Activated T-helper 9 cell treated with anti-CD3 and anti-CD28 coated beads, Interleukin-2, amount 50 U/mL, for 16 hours (primary cell): ENCODE results near the gene SF3B4.

Source experiments
- DNase-seq: peaks from one replicate; pipeline ENCODE4 v3.0.0-alpha.2; 2020; ENCODE audit warnings: low read depth

SF3B4 gene

GRCh38 chr1:149933208-149933607, 5.6 kb upstream of the SF3B4 start:
- DNase-seq: no peak

DNA sequence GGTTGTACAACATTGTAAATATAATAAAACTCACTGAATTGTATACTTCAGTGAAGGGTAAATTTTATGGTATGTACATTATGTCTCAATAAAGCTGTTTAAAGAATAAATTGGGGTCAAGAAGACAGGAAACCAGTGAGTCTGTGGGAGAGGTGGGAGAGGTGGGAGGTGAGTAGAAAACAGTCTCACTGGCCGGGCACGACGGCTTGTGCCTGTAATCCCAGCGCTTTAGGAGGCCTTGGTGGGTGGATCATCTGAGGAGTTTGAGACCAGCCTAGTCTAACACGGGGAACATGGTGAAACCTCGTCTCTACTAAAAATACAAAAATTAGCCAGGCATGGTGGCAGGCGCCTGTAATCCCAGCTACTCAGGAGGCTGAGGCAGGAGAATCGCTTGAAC, 4.9 kb upstream of the SF3B4 start:
- no peak for DNase-seq

DNA sequence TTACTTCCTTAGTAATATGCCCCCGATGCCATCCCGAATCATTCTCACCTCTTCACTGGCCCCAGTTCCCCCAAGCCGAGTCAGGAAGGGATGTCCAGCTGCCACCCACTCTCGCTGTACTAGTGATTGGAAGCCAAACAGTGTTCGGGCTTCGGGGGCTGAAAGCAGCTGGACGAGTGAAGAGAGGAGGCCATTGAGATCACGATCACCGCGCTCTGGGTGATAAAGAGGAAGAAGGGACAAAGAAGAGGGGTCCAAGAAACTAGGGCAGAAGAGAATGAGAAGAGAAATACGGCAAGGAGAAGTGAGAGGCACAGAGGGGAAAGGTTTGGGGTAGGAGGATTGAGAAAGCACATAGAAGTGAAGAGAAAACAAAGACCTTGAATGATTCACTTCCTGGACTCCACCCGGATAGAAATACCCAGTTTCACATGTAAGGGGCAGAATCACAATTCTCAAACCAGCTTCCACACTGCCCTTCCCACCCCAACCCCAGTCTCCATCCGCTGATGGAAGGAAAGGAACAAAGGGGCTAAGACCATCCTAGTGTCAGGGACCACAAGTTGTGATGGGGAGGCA, 3.7 kb upstream of the SF3B4 start:
- no peak for DNase-seq

DNA sequence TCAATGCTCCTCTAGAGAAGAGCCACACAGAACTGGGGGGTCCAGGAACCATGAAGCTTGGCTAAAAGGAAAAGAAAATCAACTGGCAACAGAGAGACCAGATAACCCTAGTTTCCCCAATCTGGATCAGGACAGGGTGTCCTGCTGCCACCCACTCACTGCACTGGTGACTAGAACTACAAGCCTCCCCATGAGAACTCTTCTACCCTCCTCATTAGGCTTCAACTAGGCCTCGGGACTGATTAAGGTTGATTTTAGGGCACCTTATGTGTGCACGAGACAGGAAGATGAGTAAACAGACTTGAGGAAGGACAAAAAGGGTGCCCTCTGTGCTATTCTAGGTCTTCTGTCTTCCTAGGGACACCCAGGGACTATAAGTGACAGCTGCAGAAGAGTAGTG, 2.3 kb upstream of the SF3B4 start:
- no peak for DNase-seq

DNA sequence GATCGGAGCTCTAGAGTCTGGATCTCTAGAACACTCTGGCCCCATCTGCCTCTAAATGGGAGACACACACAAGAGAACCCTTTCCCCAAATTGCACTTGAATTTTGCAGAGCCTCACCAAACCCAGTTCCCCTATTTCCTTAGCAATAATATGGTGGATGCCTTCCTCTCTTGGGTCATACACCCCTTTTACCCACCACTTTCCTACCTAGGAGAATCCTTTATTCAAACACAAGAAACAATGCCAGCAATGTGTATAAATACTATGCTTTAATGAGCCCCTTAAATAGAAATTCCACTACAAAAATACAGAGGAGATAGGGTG, 760 bp upstream of the SF3B4 start:
- no peak for DNase-seq

- no peak for DNase-seq
Measured at GRCh38 chr1:149927056-149927562, 494 bp downstream of the SF3B4 start.

- no peak for DNase-seq
Measured at GRCh38 chr1:149926296-149926695, 1.3 kb downstream of the SF3B4 start.

GRCh38 chr1:149925751-149926150, 1.9 kb downstream of the SF3B4 start:
- no peak for DNase-seq

- no peak for DNase-seq
Measured at GRCh38 chr1:149925345-149925744, 2.3 kb downstream of the SF3B4 start.

- DNase-seq: no peak
Measured at GRCh38 chr1:149923626-149924025, 4.0 kb downstream of the SF3B4 start.

GRCh38 chr1:149917571-149918144, 9.9 kb downstream of the SF3B4 start, which contains the start of gene SV2A:
Gene SV2A, minus strand, starts transcription at chr1:149917844. Its CDS starts 4,004 bp downstream, at chr1:149913840.
- DNase-seq: peak; percentile 24

- DNase-seq: no peak
Measured at GRCh38 chr1:149916898-149917252, 10.7 kb downstream of the SF3B4 start.

- no peak for DNase-seq
Measured at GRCh38 chr1:149916193-149916897, 11.3 kb downstream of the SF3B4 start.

DNA sequence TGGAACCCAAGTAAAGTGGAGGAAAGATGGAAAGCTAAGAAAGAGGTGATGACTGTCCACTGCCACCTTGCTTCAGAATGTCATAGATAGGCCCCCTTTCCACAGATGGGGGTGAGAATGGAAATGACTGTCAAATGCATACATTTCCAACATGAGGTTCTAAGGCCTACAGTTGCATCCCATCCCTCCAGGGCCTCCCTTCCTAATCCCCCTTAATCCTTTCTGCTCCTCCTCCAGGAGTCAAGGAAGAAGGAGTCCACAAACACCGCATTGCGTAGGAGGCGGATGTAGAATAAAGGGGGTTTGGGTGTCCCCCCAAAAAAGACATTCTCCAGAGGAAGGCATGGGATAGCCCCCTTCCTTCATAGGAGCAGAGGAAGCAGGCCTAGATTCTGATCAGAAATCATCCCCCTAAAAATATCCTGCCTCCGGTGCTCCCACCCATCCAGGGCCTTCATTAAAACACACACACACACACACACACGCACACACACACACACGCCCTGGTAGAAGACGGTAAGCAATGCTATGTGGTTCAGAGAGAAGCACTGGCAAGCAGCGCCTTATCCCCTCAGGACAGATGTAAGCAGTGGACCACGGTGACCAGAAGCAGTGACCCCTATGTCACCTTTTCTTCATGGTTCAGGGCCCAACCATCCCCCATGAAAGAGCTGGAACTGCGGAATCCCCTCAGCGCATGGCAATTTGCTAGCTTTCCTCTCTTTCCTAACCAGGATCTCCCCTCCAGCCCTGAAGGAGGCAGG, 12.0 kb downstream of the SF3B4 start:
- DNase-seq: no peak

GRCh38 chr1:149914545-149914944, 13.1 kb downstream of the SF3B4 start:
- no peak for DNase-seq

- DNase-seq: no peak
Measured at GRCh38 chr1:149906570-149907075, 21.0 kb downstream of the SF3B4 start.

GRCh38 chr1:149903836-149904491, 23.6 kb downstream of the SF3B4 start:
- DNase-seq: no peak

DNA sequence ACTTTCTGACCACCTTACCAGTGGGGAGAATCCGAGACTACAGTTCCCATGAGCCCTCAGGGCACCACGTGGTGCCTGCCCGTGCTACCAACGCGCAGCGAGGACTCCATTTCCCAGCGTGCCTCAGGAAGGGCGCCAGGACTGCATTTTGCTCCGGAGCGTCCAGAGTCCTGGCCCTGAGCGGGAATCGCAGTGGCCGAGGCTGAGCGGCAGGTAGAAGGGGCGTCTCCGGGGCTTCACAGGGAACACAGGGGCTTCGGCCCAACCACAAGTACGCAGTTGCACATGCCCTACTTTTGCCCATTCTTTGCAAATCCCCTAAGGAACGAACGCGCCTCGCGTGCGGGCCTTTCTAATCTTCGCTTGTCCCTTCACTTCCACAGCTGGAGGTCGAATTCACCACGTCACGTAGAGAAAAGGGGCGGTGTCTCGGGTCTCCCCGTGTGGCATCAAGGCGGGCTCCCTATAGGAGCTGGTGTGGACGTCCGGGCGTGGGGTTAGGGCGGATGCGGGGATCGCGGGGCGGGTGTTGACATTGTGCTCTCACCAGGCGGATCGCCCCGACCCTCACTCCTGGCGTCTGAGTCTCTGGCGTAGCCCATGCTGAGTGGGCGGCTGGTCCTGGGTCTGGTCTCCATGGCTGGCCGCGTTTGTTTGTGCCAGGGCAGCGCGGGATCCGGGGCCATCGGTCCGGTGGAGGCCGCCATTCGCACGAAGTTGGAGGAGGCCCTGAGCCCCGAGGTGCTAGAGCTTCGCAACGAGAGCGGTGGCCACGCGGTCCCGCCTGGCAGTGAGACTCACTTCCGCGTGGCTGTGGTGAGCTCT, 27.9 kb downstream of the SF3B4 start, which contains the start of gene BOLA1:
TSS of gene BOLA1 (plus strand) at position 109 of the 825 bp plus-strand sequence. CDS start at position 601, 492 bp downstream.
- peak; percentile 71 for DNase-seq

- no peak for DNase-seq
Measured at GRCh38 chr1:149896575-149896974, 31.0 kb downstream of the SF3B4 start.

DNA sequence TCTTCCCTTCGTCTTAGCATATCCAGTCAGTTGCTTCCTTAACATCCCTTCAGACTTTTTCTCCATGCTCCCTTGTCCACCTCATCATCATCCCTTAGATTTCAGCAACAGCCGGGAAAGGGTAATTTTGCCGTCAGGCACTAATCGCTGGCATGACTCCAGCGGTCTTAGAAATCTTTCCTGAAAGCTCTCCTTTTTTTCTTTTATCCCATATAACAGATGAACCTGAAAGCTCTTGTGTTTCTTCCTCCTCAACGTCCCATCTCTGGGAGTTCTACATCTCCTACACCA, 38.7 kb downstream of the SF3B4 start:
- no peak for DNase-seq
